ENCODE results near the gene HOXC13.

DNA sequence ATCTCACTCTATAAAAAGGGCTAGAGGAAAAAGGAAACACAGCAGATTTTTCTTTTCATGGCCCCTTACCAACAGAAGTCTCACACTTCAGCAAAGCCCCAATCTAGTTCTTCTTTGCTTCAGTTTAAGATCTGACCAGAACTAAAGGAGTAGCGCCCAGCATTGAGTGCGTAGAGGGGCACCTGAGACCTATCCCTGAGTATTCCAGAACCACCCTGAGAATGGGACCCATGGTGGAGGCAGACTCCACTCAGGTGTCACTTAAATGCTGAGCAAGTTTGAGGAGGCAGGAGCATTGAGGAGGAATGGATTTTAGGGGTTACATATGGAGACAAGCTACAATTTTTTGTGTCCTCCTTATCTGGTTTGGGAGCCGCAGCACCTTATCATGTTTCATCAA is 32.5 kb downstream of the HOXC13 start:
- TF ChIP-seq TARDBP (IDR thresholded peaks at IDR 0.05): no peak
- TF ChIP-seq L3MBTL2 (conservative IDR thresholded peaks at IDR 0.05): no peak
- no peak for TF ChIP-seq LEF1 (IDR thresholded peaks at IDR 0.05; ENCODE audit: borderline replicate concordance)
- TF ChIP-seq ELF4 (IDR thresholded peaks at IDR 0.05): no peak
- no peak for TF ChIP-seq SP1 (IDR thresholded peaks at IDR 0.05)
- no peak for TF ChIP-seq FOXA1 (IDR thresholded peaks at IDR 0.05)

Data from HEK293T (cell line).